K562 (cell line): ENCODE measurements around the gene MAPRE2.

ENCODE experiments used
- CBX5 ChIP-seq: IDR thresholded peaks from 2 replicates; pipeline ENCODE4 v1.6.1; 2014; ENCODE audit warnings: low read depth, borderline replicate concordance
- CHD4 ChIP-seq: fragments of 200-600 bp; sonication (generic); IDR thresholded peaks from 3 replicates; pipeline ENCODE4 v1.6.1; 2012; ENCODE audit warnings: low read depth, mild to moderate bottlenecking, mixed read lengths, low read length, inconsistent platforms; ENCODE audit not compliant: insufficient read depth, insufficient replicate concordance, poor library complexity, severe bottlenecking
- CTCF ChIP-seq, 3 experiments: IDR thresholded peaks in 2 of 3; conservative IDR thresholded peaks in 1 of 3; 2 replicates each; pipeline ENCODE4 v1.5.1; 2011 to 2012; ENCODE audit warnings: low read length in 3 of 3, mild to moderate bottlenecking in 3 of 3, control low read depth in 2 of 3, improper control_type of control experiment in 1 of 3, inconsistent platforms in 1 of 3, low read depth in 1 of 3, mixed read lengths in 1 of 3, moderate library complexity in 1 of 3; ENCODE audit not compliant: insufficient read depth in 2 of 3
- GTF3C2 ChIP-seq: IDR thresholded peaks from 3 replicates; pipeline ENCODE4 v1.6.1; 2011; ENCODE audit warnings: borderline replicate concordance, mild to moderate bottlenecking, moderate library complexity; ENCODE audit not compliant: insufficient read length; ENCODE audit errors: extremely low read depth
- HBP1 ChIP-seq: fragments of 450-650 bp; formaldehyde crosslinking; IDR thresholded peaks from 2 replicates; pipeline ENCODE4 v1.4.0; 2022; ENCODE audit warnings: missing genetic modification characterization
- JUNB ChIP-seq: fragments of 450-650 bp; formaldehyde crosslinking; conservative IDR thresholded peaks from 2 replicates; pipeline ENCODE4 v1.4.0; 2020; ENCODE audit warnings: mild to moderate bottlenecking
- MAX ChIP-seq: sonication (generic); formaldehyde crosslinking; IDR thresholded peaks from 2 replicates; pipeline ENCODE4 v1.9.0; 2022; ENCODE audit warnings: mild to moderate bottlenecking, missing genetic modification reagents
- NELFE ChIP-seq: IDR thresholded peaks from 2 replicates; pipeline ENCODE4 v1.6.1; 2011; ENCODE audit warnings: mild to moderate bottlenecking; ENCODE audit not compliant: insufficient read depth, insufficient read length
- SMAD1 ChIP-seq: fragments of 150-350 bp; IDR thresholded peaks from 2 replicates; pipeline ENCODE4 v1.6.1; 2014; ENCODE audit warnings: low read length, low read depth; ENCODE audit not compliant: partially characterized antibody
- TSHZ1 ChIP-seq: fragments of 250-450 bp; sonication (Bioruptor Pico); IDR thresholded peaks from 2 replicates; pipeline ENCODE4 v1.4.0; 2020; ENCODE audit warnings: mild to moderate bottlenecking, moderate library complexity
- USF1 ChIP-seq: sonication (generic); formaldehyde crosslinking; IDR thresholded peaks from 2 replicates; pipeline ENCODE4 v1.9.0; 2022; ENCODE audit warnings: mild to moderate bottlenecking, missing genetic modification reagents
- ZNF274 ChIP-seq: IDR thresholded peaks from 2 replicates; pipeline ENCODE4 v1.6.1; 2011; ENCODE audit warnings: low read depth, mild to moderate bottlenecking, low read length, moderate library complexity, borderline replicate concordance
- ZZZ3 ChIP-seq: fragments of 450-650 bp; IDR thresholded peaks from 2 replicates; pipeline ENCODE4 v1.6.1; 2016; ENCODE audit warnings: antibody characterized with exemption, mild to moderate bottlenecking, moderate library complexity

- TF ChIP-seq CHD4 (no peak), CTCF (IDR thresholded peaks at IDR 0.05 in 2 of 3, conservative IDR thresholded peaks at IDR 0.05 in 1 of 3; ENCODE audit: insufficient read depth in 2 of 3, low read depth in 1 of 3, low read length in 3 of 3) (no peak), HBP1 (CRISPR knock-in tag) (no peak), NELFE (no peak), TSHZ1 (CRISPR knock-in tag) (no peak), SMAD1 (no peak), ZZZ3 (no peak), GTF3C2 (no peak), ZNF274 (no peak), MAX (no peak), CBX5 (no peak), JUNB (CRISPR knock-in tag) (no peak), USF1 (CRISPR knock-in tag) (no peak)
These were observed 117.7 kb downstream of the MAPRE2 start for GRCh38 chr18:35158728-35159450.
